Hepatocyte (in vitro differentiated cells): ENCODE data around the gene PRDM11. TPM values are rescaled to one million over a fixed set of nuclear protein-coding genes. Genes with fewer than 3 reads are reported as not detected.
A peak's percentile ranks its signal among the peaks of the same experiment; 100 is the strongest.

Experiments used
- DNase-seq: peaks from one replicate; pipeline ENCODE4 v3.0.0-alpha.2; 2016; ENCODE audit warnings: low spot score
- H2AFZ ChIP-seq: fragments of 200-600 bp; sonication (generic); 2 replicates; pipeline ENCODE4 v1.6.0; 2016; ENCODE audit warnings: antibody characterized with exemption, mild to moderate bottlenecking
- H3K27ac ChIP-seq: fragments of 200-600 bp; sonication (generic); 2 replicates; pipeline ENCODE4 v1.5.1; 2016; ENCODE audit warnings: mild to moderate bottlenecking
- H3K27me3 ChIP-seq: fragments of 200-600 bp; sonication (generic); 2 replicates; pipeline ENCODE4 v1.6.1; 2016
- H3K36me3 ChIP-seq: fragments of 200-600 bp; sonication (generic); replicated peaks from 2 replicates; pipeline ENCODE4 v1.5.1; 2016; ENCODE audit warnings: low read depth; ENCODE audit not compliant: insufficient read depth
- H3K4me1 ChIP-seq: fragments of 200-600 bp; sonication (generic); 2 replicates; pipeline ENCODE4 v1.5.1; 2016; ENCODE audit warnings: mild to moderate bottlenecking, moderate library complexity; ENCODE audit not compliant: insufficient read depth
- H3K4me2 ChIP-seq: fragments of 200-600 bp; sonication (generic); 2 replicates; pipeline ENCODE4 v1.6.0; 2016
- H3K4me3 ChIP-seq: fragments of 200-600 bp; sonication (generic); 2 replicates; pipeline ENCODE4 v1.5.1; 2016; ENCODE audit warnings: mild to moderate bottlenecking
- H3K79me2 ChIP-seq: fragments of 200-600 bp; sonication (generic); 2 replicates; pipeline ENCODE4 v1.6.0; 2017; ENCODE audit warnings: mild to moderate bottlenecking
- H3K9me2 ChIP-seq: fragments of 200-600 bp; sonication (generic); replicated peaks from 2 replicates; pipeline ENCODE4 v1.6.0; 2017; ENCODE audit warnings: mild to moderate bottlenecking; ENCODE audit not compliant: insufficient read depth
- H3K9me3 ChIP-seq: fragments of 200-600 bp; sonication (generic); 2 replicates; pipeline ENCODE4 v1.5.1; 2016; ENCODE audit warnings: low read depth, mild to moderate bottlenecking
- H4K20me1 ChIP-seq: fragments of 200-600 bp; sonication (generic); 2 replicates; pipeline ENCODE4 v1.6.0; 2016; ENCODE audit warnings: mild to moderate bottlenecking; ENCODE audit not compliant: insufficient read depth, poor library complexity, severe bottlenecking
- CTCF ChIP-seq: fragments of 200-600 bp; sonication (generic); IDR thresholded peaks from 2 replicates; pipeline ENCODE4 v1.5.1; 2016; ENCODE audit warnings: antibody characterized with exemption, mild to moderate bottlenecking; ENCODE audit not compliant: poor library complexity
- EZH2 ChIP-seq: fragments of 200-600 bp; sonication (generic); IDR thresholded peaks from 2 replicates; pipeline ENCODE4 v1.6.1; 2016; ENCODE audit warnings: antibody characterized with exemption, mild to moderate bottlenecking, borderline replicate concordance
- EZH2phosphoT487 ChIP-seq: fragments of 200-600 bp; sonication (generic); IDR thresholded peaks from one replicate; pipeline ENCODE4 v1.6.1; 2018; ENCODE audit warnings: antibody characterized with exemption, mild to moderate bottlenecking, low read depth, moderate library complexity; ENCODE audit not compliant: unreplicated experiment, severe bottlenecking
- WGBS: methylation state at CpG from one replicate; pipeline ENCODE4 v1.1.6; 2016; ENCODE audit warnings: low lambda C conversion rate; ENCODE audit errors: missing lambda C conversion rate; 5-methylcytosine and 5-hydroxymethylcytosine counted together
- polyA plus RNA-seq: library from polyadenylated mRNA; unstranded; fragments of >200 nt; fragmentation: Nextera tagmentation; extraction: Ambion mirVana; gene quantifications from 2 replicates; pipeline ENCODE4 v1.2.1, GENCODE V29; 2016
- total RNA-seq: library from RNA; depleted of rRNA; stranded (reverse); fragments of >200 nt; gene quantifications from 2 replicates; pipeline ENCODE4 v1.2.3, GENCODE V29; 2014

The PRDM11 gene
- total and polyA plus RNA-seq, 2 experiments from 2014 or later: 11.2 to 15.0 TPM

- H3K4me2 ChIP-seq: peak overlapping the region; percentile 68
- H3K4me1 ChIP-seq: peaks cover 54% of the 10 kb centered on the region
- no peaks in the 10 kb centered on the region for H3K27me3 ChIP-seq
- H3K9me3 ChIP-seq: no peaks in the 10 kb centered on the region
- H3K27ac ChIP-seq: peak overlapping the region; percentile 92
- H3K4me3 ChIP-seq: no peak overlapping the region
- DNase-seq: no peak
- TF ChIP-seq EZH2: no peak
- no peak for TF ChIP-seq CTCF
- no peak for TF ChIP-seq EZH2phosphoT487
- H3K9me2 ChIP-seq: no peaks in the 10 kb centered on the region
- H3K79me2 ChIP-seq: peaks cover 96% of the 10 kb centered on the region
- peaks cover 8% of the 10 kb centered on the region for H4K20me1 ChIP-seq
- WGBS: 79% methylated on average over 13 of the region's 13 CpGs
- peak overlapping the region; percentile 0 for H2AFZ ChIP-seq
- H3K36me3 ChIP-seq: no peaks in the 10 kb centered on the region
Measured at GRCh38 chr11:45158891-45159605, 12.6 kb downstream of the PRDM11 start.

DNA sequence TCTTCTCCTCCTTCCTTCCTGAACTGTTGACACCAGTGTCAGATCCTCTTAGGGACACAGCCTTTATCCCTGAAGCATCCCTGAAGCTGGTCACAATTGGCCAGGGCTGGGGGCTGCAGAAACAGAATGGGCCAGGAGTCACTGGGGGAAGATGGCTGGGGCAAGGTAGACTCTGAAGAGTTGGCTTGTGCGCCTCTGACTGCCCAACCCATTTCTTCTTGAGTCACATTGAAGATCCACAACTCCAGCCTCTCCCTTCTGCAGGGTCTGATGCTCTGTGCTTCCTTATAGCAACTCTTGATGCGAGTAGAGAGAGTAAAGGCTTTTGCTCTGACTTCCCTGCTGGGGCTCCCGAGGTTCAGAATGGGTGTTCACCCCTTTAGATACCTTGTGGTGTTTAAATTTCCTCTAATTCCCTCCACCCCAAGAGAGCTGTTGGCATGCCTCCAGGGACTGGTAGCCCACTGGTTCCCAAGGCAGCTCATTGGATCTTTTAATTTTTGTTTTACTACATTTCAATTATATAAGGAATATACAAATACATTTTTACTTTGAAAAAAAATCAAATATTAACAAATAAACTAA, 13.4 kb downstream of the PRDM11 start:
- Histone ChIP-seq H4K20me1 (peaks cover 8% of the 10 kb centered on the region), H3K4me3 (no peak overlapping the region), H2AFZ (no peak overlapping the region), H3K4me1 (peaks cover 51% of the 10 kb centered on the region), H3K36me3 (no peaks in the 10 kb centered on the region), H3K27ac (peak overlapping the region; percentile 92), H3K9me2 (no peaks in the 10 kb centered on the region), H3K9me3 (no peaks in the 10 kb centered on the region), H3K27me3 (no peaks in the 10 kb centered on the region), H3K79me2 (peaks cover 95% of the 10 kb centered on the region), H3K4me2 (no peak overlapping the region)
- no peak for DNase-seq
- 92% methylated on average over 3 of the region's 3 CpGs for WGBS
- TF ChIP-seq EZH2 (no peak), CTCF (no peak), EZH2phosphoT487 (no peak)

- Histone ChIP-seq H3K27ac (no peak overlapping the region), H3K4me1 (peaks cover 38% of the 10 kb centered on the region), H3K36me3 (no peaks in the 10 kb centered on the region), H3K27me3 (no peaks in the 10 kb centered on the region), H4K20me1 (peaks cover 8% of the 10 kb centered on the region), H3K9me3 (no peaks in the 10 kb centered on the region), H3K9me2 (no peaks in the 10 kb centered on the region), H3K79me2 (peaks cover 91% of the 10 kb centered on the region), H2AFZ (no peak overlapping the region), H3K4me3 (no peak overlapping the region), H3K4me2 (no peak overlapping the region)
- TF ChIP-seq CTCF (no peak), EZH2 (no peak), EZH2phosphoT487 (no peak)
- no peak for DNase-seq
- WGBS: 73% methylated on average over 23 of the region's 23 CpGs
Measured at GRCh38 chr11:45161252-45162063, 15.0 kb downstream of the PRDM11 start.
